NCI-H460 (cell line): ENCODE results near the gene DOLK. TPM values are rescaled to one million over a fixed set of nuclear protein-coding genes. Genes with fewer than 3 reads are reported as not detected.
"Not testable (repeated sequence)": the region's sequence is repeated elsewhere in the genome, so short reads cannot be mapped to it uniquely, and the experiment has no call there.

Experiments
- DNase-seq: peaks from one replicate; pipeline ENCODE4 v3.0.0-alpha.2; 2016; ENCODE audit warnings: low read depth; ENCODE audit errors: extremely low read depth
- polyA plus RNA-seq: library from polyadenylated mRNA; depleted of rRNA; stranded (reverse); fragments of >200 nt; gene quantifications from 2 replicates; pipeline ENCODE4 v1.2.3, GENCODE V29; 2014; cell fraction: nucleus; rRNA removed
- total RNA-seq: library from RNA; depleted of rRNA; stranded (reverse); fragments of >200 nt; shearing (Covaris generic); gene quantifications from 2 replicates; pipeline ENCODE4 v1.2.3, GENCODE V29; 2014; rRNA removed

The DOLK gene
- total RNA-seq = 18.3 and 20.6 TPM in 2 replicates
- 23.8 and 24.8 TPM in 2 replicates for polyA plus RNA-seq

GRCh38 chr9:128947527-128948301, at the start of gene DOLK, which contains the start of gene NUP188:
Gene DOLK (minus strand): TSS chr9:128947603. CDS start chr9:128947303, 300 bp downstream.
Gene NUP188 (plus strand): TSS chr9:128947699. CDS start chr9:128947720, 21 bp downstream.
- peak; percentile 91 for DNase-seq

GRCh38 chr9:128995791-128996190, 48.4 kb upstream of the DOLK start:
- DNase-seq = no peak

- DNase-seq = peak; percentile 13
Measured at GRCh38 chr9:128992995-128993394, 45.6 kb upstream of the DOLK start.

GRCh38 chr9:128987805-128988204, 40.4 kb upstream of the DOLK start:
- no peak for DNase-seq

GRCh38 chr9:128986671-128987070, 39.3 kb upstream of the DOLK start:
- no peak for DNase-seq

GRCh38 chr9:128983536-128983935, 36.1 kb upstream of the DOLK start:
- no peak for DNase-seq

- no peak for DNase-seq
Measured at GRCh38 chr9:128979111-128979510, 31.7 kb upstream of the DOLK start.

- no peak for DNase-seq
Measured at GRCh38 chr9:128972956-128973355, 25.6 kb upstream of the DOLK start.

- no peak for DNase-seq
Measured at GRCh38 chr9:128969491-128969890, 22.1 kb upstream of the DOLK start.

GRCh38 chr9:128961403-128961802, 14.0 kb upstream of the DOLK start:
- not testable (repeated sequence) for DNase-seq

- no peak for DNase-seq
Measured at GRCh38 chr9:128947277-128947526, 201 bp downstream of the DOLK start.

- DNase-seq = no peak
Measured at GRCh38 chr9:128946571-128947276, 679 bp downstream of the DOLK start.

- DNase-seq = no peak
Measured at GRCh38 chr9:128945798-128946501, 1.5 kb downstream of the DOLK start.

GRCh38 chr9:128944966-128945365, 2.4 kb downstream of the DOLK start:
- DNase-seq = not testable (repeated sequence)

GRCh38 chr9:128943832-128944620, 3.4 kb downstream of the DOLK start:
- no peak for DNase-seq

- no peak for DNase-seq
Measured at GRCh38 chr9:128940946-128941755, 6.3 kb downstream of the DOLK start.

- no peak for DNase-seq
Measured at GRCh38 chr9:128940271-128940921, 7.0 kb downstream of the DOLK start.

GRCh38 chr9:128937310-128938165, 9.9 kb downstream of the DOLK start:
- no peak for DNase-seq
